H9 (cell line): Measurements from ENCODE around the gene NADSYN1. TPM values are rescaled to one million over a fixed set of nuclear protein-coding genes. Genes with fewer than 3 reads are reported as not detected.

ENCODE experiments used
- DNase-seq: peaks from one replicate; pipeline ENCODE4 v3.0.0-alpha.2; 2017
- H2AFZ ChIP-seq: one replicate; pipeline ENCODE4 v1.6.1; 2013; ENCODE audit warnings: mild to moderate bottlenecking, low read length, control low read depth, moderate library complexity
- H2AK5ac ChIP-seq: 2 replicates; pipeline ENCODE4 v1.6.1; 2013; ENCODE audit warnings: low read length, control low read depth, mixed read lengths; ENCODE audit not compliant: insufficient read length
- H2BK120ac ChIP-seq: one replicate; pipeline ENCODE4 v1.6.1; 2013; ENCODE audit warnings: low read depth, mild to moderate bottlenecking, low read length, control low read depth, inconsistent platforms; ENCODE audit not compliant: poor library complexity, severe bottlenecking
- H2BK12ac ChIP-seq: 2 replicates; pipeline ENCODE4 v1.6.1; 2013; ENCODE audit warnings: low read length, control low read depth, mixed read lengths, low read depth; ENCODE audit not compliant: insufficient read length
- H2BK15ac ChIP-seq: 2 replicates; pipeline ENCODE4 v1.6.1; 2013; ENCODE audit warnings: low read depth, low read length, control low read depth
- H2BK20ac ChIP-seq: one replicate; pipeline ENCODE4 v1.6.1; 2013; ENCODE audit warnings: low read depth, mild to moderate bottlenecking, low read length, control low read depth, inconsistent platforms; ENCODE audit not compliant: poor library complexity, severe bottlenecking
- H2BK5ac ChIP-seq: 2 replicates; pipeline ENCODE4 v1.6.1; 2013; ENCODE audit warnings: low read length, control low read depth, mixed read lengths; ENCODE audit not compliant: insufficient read length
- H3K14ac ChIP-seq: 2 replicates; pipeline ENCODE4 v1.6.1; 2013; ENCODE audit warnings: low read length, control low read depth; ENCODE audit not compliant: insufficient read depth
- H3K18ac ChIP-seq: 2 replicates; pipeline ENCODE4 v1.6.1; 2013; ENCODE audit warnings: low read depth, mild to moderate bottlenecking, mixed read lengths, low read length, control low read depth; ENCODE audit not compliant: insufficient read length
- H3K23ac ChIP-seq: 2 replicates; pipeline ENCODE4 v1.6.1; 2013; ENCODE audit warnings: low read length, control low read depth, mixed read lengths, low read depth; ENCODE audit not compliant: insufficient read length
- H3K23me2 ChIP-seq: 2 replicates; pipeline ENCODE4 v1.6.1; 2013; ENCODE audit warnings: low read depth, mild to moderate bottlenecking, mixed read lengths, low read length, control low read depth; ENCODE audit not compliant: insufficient read length, poor library complexity, severe bottlenecking
- H3K27ac ChIP-seq: 2 replicates; pipeline ENCODE4 v1.5.1; 2013; ENCODE audit warnings: low read length, control low read depth, mixed read lengths, low read depth; ENCODE audit not compliant: insufficient read length
- H3K27me3 ChIP-seq: 2 replicates; pipeline ENCODE4 v1.6.1; 2013; ENCODE audit warnings: low read length, control low read depth, inconsistent platforms; ENCODE audit not compliant: insufficient read depth
- H3K4ac ChIP-seq: 2 replicates; pipeline ENCODE4 v1.6.1; 2013; ENCODE audit warnings: low read depth, mild to moderate bottlenecking, control low read depth, inconsistent platforms, low read length, moderate library complexity
- H3K4me1 ChIP-seq: 2 replicates; pipeline ENCODE4 v1.6.1; 2013; ENCODE audit warnings: low read length, control low read depth, inconsistent platforms; ENCODE audit not compliant: insufficient read depth
- H3K4me2 ChIP-seq: 2 replicates; pipeline ENCODE4 v1.6.1; 2013; ENCODE audit warnings: low read length, control low read depth, mixed read lengths; ENCODE audit not compliant: insufficient read length, insufficient read depth
- H3K56ac ChIP-seq: 2 replicates; pipeline ENCODE4 v1.6.1; 2013; ENCODE audit warnings: low read depth, mild to moderate bottlenecking, mixed read lengths, low read length, control low read depth; ENCODE audit not compliant: insufficient read length
- H3K79me1 ChIP-seq: 2 replicates; pipeline ENCODE4 v1.6.1; 2013; ENCODE audit warnings: low read depth, mild to moderate bottlenecking, moderate library complexity, low read length, control low read depth, inconsistent platforms; ENCODE audit not compliant: insufficient read depth, poor library complexity, severe bottlenecking
- H3K79me2 ChIP-seq: 2 replicates; pipeline ENCODE4 v1.6.1; 2013; ENCODE audit warnings: low read length, control low read depth, inconsistent platforms; ENCODE audit not compliant: insufficient read depth
- H3K9ac ChIP-seq: 2 replicates; pipeline ENCODE4 v1.6.1; 2013; ENCODE audit warnings: low read length, control low read depth, mixed read lengths; ENCODE audit not compliant: insufficient read length; ENCODE audit errors: extremely low read depth
- H3K9me3 ChIP-seq: one replicate; pipeline ENCODE4 v1.6.1; 2013; ENCODE audit warnings: low read depth, low read length, inconsistent platforms; ENCODE audit not compliant: control insufficient read depth
- H3T11ph ChIP-seq: one replicate; pipeline ENCODE4 v1.6.1; 2013; ENCODE audit warnings: mild to moderate bottlenecking, low read length, control low read depth, inconsistent platforms
- H4K20me1 ChIP-seq: one replicate; pipeline ENCODE4 v1.6.1; 2013; ENCODE audit not compliant: control insufficient read depth, insufficient read length, insufficient read depth
- H4K5ac ChIP-seq: 2 replicates; pipeline ENCODE4 v1.6.1; 2013; ENCODE audit warnings: low read depth, mild to moderate bottlenecking, mixed read lengths, low read length, control low read depth; ENCODE audit not compliant: insufficient read length
- H4K8ac ChIP-seq: replicated peaks from 2 replicates; pipeline ENCODE4 v1.6.1; 2013; ENCODE audit warnings: low read length, control low read depth, mixed read lengths, low read depth; ENCODE audit not compliant: insufficient read length
- H4K91ac ChIP-seq: 2 replicates; pipeline ENCODE4 v1.6.1; 2013; ENCODE audit warnings: low read depth, mild to moderate bottlenecking, moderate library complexity, mixed read lengths, low read length, control low read depth; ENCODE audit not compliant: insufficient read length
- H3K27ac Mint-ChIP-seq, 3 experiments: 2 replicates in 2 of 3; 3 replicates in 1 of 3; pipeline ENCODE4 v1.8.0; 2020 to 2021; ENCODE audit warnings: mixed read lengths in 3 of 3, mild to moderate bottlenecking in 1 of 3, moderate library complexity in 1 of 3
- H3K27me3 Mint-ChIP-seq: 2 replicates; pipeline ENCODE4 v1.8.0; 2021; ENCODE audit warnings: low read depth, mild to moderate bottlenecking, moderate library complexity, mixed read lengths
- H3K36me3 Mint-ChIP-seq, 3 experiments: 2 replicates in 2 of 3; 3 replicates in 1 of 3; pipeline ENCODE4 v1.8.0; 2020 to 2021; ENCODE audit warnings: low read depth in 3 of 3, mixed read lengths in 3 of 3; ENCODE audit not compliant: insufficient read depth in 1 of 3
- H3K4me1 Mint-ChIP-seq, 2 experiments: 2 replicates each; pipeline ENCODE4 v1.8.0; 2020; ENCODE audit warnings: mixed read lengths in 2 of 2
- H3K4me3 Mint-ChIP-seq, 2 experiments: 2 replicates in 1 of 2; 3 replicates in 1 of 2; pipeline ENCODE4 v1.8.0; 2020 to 2021; ENCODE audit warnings: mild to moderate bottlenecking in 2 of 2, mixed read lengths in 2 of 2, moderate library complexity in 1 of 2
- H3K9me3 Mint-ChIP-seq, 2 experiments: 2 replicates in 1 of 2; 3 replicates in 1 of 2; pipeline ENCODE4 v1.8.0; 2020; ENCODE audit warnings: mild to moderate bottlenecking in 2 of 2, mixed read lengths in 2 of 2, moderate library complexity in 1 of 2
- CTCF ChIP-seq: fragments of 200-600 bp; sonication (generic); conservative IDR thresholded peaks from 3 replicates; pipeline ENCODE4 v1.8.0; 2021; ENCODE audit warnings: antibody characterized with exemption, mild to moderate bottlenecking
- WGBS: extraction: QIAGEN DNeasy Blood & Tissue Kit; methylation state at CpG from one replicate; pipeline ENCODE4 v1.1.7; 2013; ENCODE audit warnings: missing lambda C conversion rate, low lambda C conversion rate, mixed read lengths; ENCODE audit not compliant: insufficient read length; ENCODE audit errors: extremely low coverage; 5-methylcytosine and 5-hydroxymethylcytosine counted together
- total RNA-seq: library from RNA; stranded (reverse); gene quantifications from 2 replicates; pipeline ENCODE4 v1.2.1, GENCODE V29; 2021

Gene NADSYN1
- total RNA-seq, 1 experiment from 2014 or later, result 44.2 TPM

- Mint-ChIP-seq H3K4me3 (peak within 1 kb of the TSS; percentile 95), H3K9me3 (peaks cover 3 to 4% of the 10 kb centered on the region in 2 experiments; a peak in 2 of 5 replicates), H3K27me3 (no peaks in the 10 kb centered on the region), H3K27ac (peak within 1 kb of the TSS; percentile 87 to 95 (median 89); a peak in 6 of 7 replicates), H3K36me3 (peaks cover 32 to 42% (median 35%) of the 10 kb centered on the region in 3 experiments), H3K4me1 (peaks cover 43 to 50% of the 10 kb centered on the region in 2 experiments)
- H3K4me2 ChIP-seq, result peak within 1 kb of the TSS; percentile 97
- no peak within 1 kb of the TSS for H2BK5ac ChIP-seq
- H4K5ac ChIP-seq, result no peak within 1 kb of the TSS
- no peaks in the 10 kb centered on the region for H3K27me3 ChIP-seq
- no peak within 1 kb of the TSS for H3K27ac ChIP-seq
- H3K23me2 ChIP-seq, result peaks cover 24% of the 10 kb centered on the region
- H3K9ac ChIP-seq, result peak within 1 kb of the TSS; percentile 53
- no peaks in the 10 kb centered on the region for H4K20me1 ChIP-seq
- DNase-seq, result peak; percentile 98
- no peaks in the 10 kb centered on the region for H3K9me3 ChIP-seq
- no peak within 1 kb of the TSS for H3K23ac ChIP-seq
- H3T11ph ChIP-seq, result no peak within 1 kb of the TSS
- H2AFZ ChIP-seq, result no peak within 1 kb of the TSS
- peaks cover 12% of the 10 kb centered on the region for H3K79me1 ChIP-seq
- peaks cover 2% of the 10 kb centered on the region; the same call in 1 of the 2 replicates for H3K4me1 ChIP-seq
- H4K8ac ChIP-seq, result no peak within 1 kb of the TSS
- H2AK5ac ChIP-seq, result no peak within 1 kb of the TSS
- no peak within 1 kb of the TSS for H4K91ac ChIP-seq
- peaks cover 10% of the 10 kb centered on the region; the same call in 1 of the 2 replicates for H3K79me2 ChIP-seq
- H3K14ac ChIP-seq, result peak within 1 kb of the TSS; percentile 73; the same call in 1 of the 2 replicates
- TF ChIP-seq CTCF, result no peak
- H3K4ac ChIP-seq, result no peak within 1 kb of the TSS
- no peak within 1 kb of the TSS for H2BK12ac ChIP-seq
- H3K18ac ChIP-seq, result peak within 1 kb of the TSS; percentile 66
- no peak within 1 kb of the TSS for H2BK20ac ChIP-seq
- no peak within 1 kb of the TSS for H2BK15ac ChIP-seq
- no CpG with 5 or more reads among the region's 78 CpGs for WGBS
- no peak within 1 kb of the TSS for H2BK120ac ChIP-seq
- no peak within 1 kb of the TSS for H3K56ac ChIP-seq
Observed at GRCh38 chr11:71448257-71449171, 4.5 kb upstream of the NADSYN1 start, which contains the start of gene DHCR7. Gene DHCR7 (minus strand): TSS chr11:71448393. CDS start chr11:71444952, 3,441 bp downstream.
